HepG2 (cell line): ENCODE measurements around the gene TUT4. TPM values are rescaled to one million over a fixed set of nuclear protein-coding genes. Genes with fewer than 3 reads are reported as not detected.

Source experiments
- ATAC-seq: fragments of 200-7000 bp; cut with Tn5 transposase; 3 replicates; pipeline ENCODE4 v1.9.1; 2020; ENCODE audit warnings: mild to moderate bottlenecking, moderate library complexity
- BruUV-seq: library from RNA; stranded (reverse); fragments of 400-500 nt; replicated peaks from 2 replicates; lab custom pipeline; 2021; lab: Mats Ljungman, UMichigan
- CTCF ChIA-PET: fragments of 300-600 bp; formaldehyde crosslinking; extraction: SDS; loops from one replicate; lab custom pipeline; 2021; ENCODE audit warnings: low total read pairs, inconsistent platforms, low intra/inter-chr PET ratio; lab: Yijun Ruan, JAX
- POLR2A ChIA-PET: fragments of 350-600 bp; sonication (Branson Sonifier 250); formaldehyde crosslinking; loops from one replicate; lab custom pipeline; 2020; ENCODE audit warnings: antibody characterized with exemption, inconsistent platforms; lab: Yijun Ruan, JAX
- DNase-seq: peaks from one replicate; pipeline ENCODE4 v3.0.0-alpha.2; 2015; ENCODE audit warnings: low spot score
- FAIRE-seq: peaks from 3 replicates; lab custom pipeline; 2011; peaks lifted over from hg19 to GRCh38; lab: Jason Lieb, UNC
- H2AFZ ChIP-seq: one replicate; pipeline ENCODE4 v1.6.1; 2011; ENCODE audit warnings: low read length, inconsistent platforms
- H3K27ac ChIP-seq: fragments of 300-600 bp; 3 replicates; pipeline ENCODE4 v1.8.0; 2011; ENCODE audit warnings: mixed run types, mild to moderate bottlenecking, mixed read lengths, low read length, inconsistent platforms; ENCODE audit not compliant: insufficient read depth; ENCODE audit errors: extremely low read length
- H3K27me3 ChIP-seq, 2 experiments: fragments of 200-600 bp in 1 of 2; 2 replicates in 1 of 2; 3 replicates in 1 of 2; pipeline versions ENCODE4 v1.6.0 to v1.8.0; 2011; ENCODE audit warnings: low read length in 2 of 2, mild to moderate bottlenecking in 2 of 2, moderate library complexity in 2 of 2, inconsistent platforms in 1 of 2; ENCODE audit not compliant: insufficient read depth in 2 of 2, control insufficient read depth in 1 of 2
- H3K36me3 ChIP-seq, 2 experiments: fragments of 200-600 bp in 1 of 2; replicated peaks in 1 of 2; 2 replicates in 1 of 2; 3 replicates in 1 of 2; pipeline versions ENCODE4 v1.5.1 to v1.8.0; 2011; ENCODE audit warnings: low read length in 2 of 2, inconsistent platforms in 1 of 2; ENCODE audit not compliant: insufficient read depth in 2 of 2, control insufficient read depth in 1 of 2
- H3K4me1 ChIP-seq: 2 replicates; pipeline ENCODE4 v1.5.1; 2012; ENCODE audit warnings: low read length, inconsistent platforms; ENCODE audit not compliant: insufficient read depth
- H3K4me2 ChIP-seq: 2 replicates; pipeline ENCODE4 v1.6.0; 2011; ENCODE audit warnings: low read depth, low read length, inconsistent platforms
- H3K4me3 ChIP-seq, 3 experiments: fragments of 200-600 bp in 1 of 3; sonication (generic), shearing (Covaris generic) in 1 of 3; replicated peaks in 1 of 3; 2 replicates each; pipeline ENCODE4 v1.5.1; 2011 to 2016; ENCODE audit warnings: low read length in 3 of 3, inconsistent platforms in 2 of 3, low read depth in 2 of 3, mild to moderate bottlenecking in 2 of 3, control low read depth in 1 of 3, mixed read lengths in 1 of 3; ENCODE audit not compliant: insufficient read depth in 1 of 3
- H3K79me2 ChIP-seq: one replicate; pipeline ENCODE4 v1.6.1; 2011; ENCODE audit warnings: low read length, inconsistent platforms; ENCODE audit not compliant: insufficient read depth
- H3K9ac ChIP-seq: 2 replicates; pipeline ENCODE4 v1.6.0; 2011; ENCODE audit warnings: mild to moderate bottlenecking, low read depth, low read length, inconsistent platforms; ENCODE audit not compliant: insufficient read depth
- H3K9me3 ChIP-seq: 2 replicates; pipeline ENCODE4 v1.5.1; 2012; ENCODE audit warnings: mild to moderate bottlenecking, low read length
- H4K20me1 ChIP-seq: 2 replicates; pipeline ENCODE4 v1.6.0; 2011; ENCODE audit warnings: inconsistent platforms, mild to moderate bottlenecking, low read length, moderate library complexity; ENCODE audit not compliant: insufficient read depth
- ATF5 ChIP-seq: sonication (generic); formaldehyde crosslinking; IDR thresholded peaks from 2 replicates; pipeline ENCODE4 v1.4.0; 2020; ENCODE audit warnings: mild to moderate bottlenecking, low read depth, missing genetic modification reagents
- ATM ChIP-seq: fragments of 450-650 bp; IDR thresholded peaks from 2 replicates; pipeline ENCODE4 v1.7.1; 2017; ENCODE audit warnings: mild to moderate bottlenecking, borderline replicate concordance
- DMTF1 ChIP-seq: sonication (generic); formaldehyde crosslinking; IDR thresholded peaks from 2 replicates; pipeline ENCODE4 v1.4.0; 2020; ENCODE audit warnings: mild to moderate bottlenecking, missing genetic modification reagents
- GATAD2A ChIP-seq: IDR thresholded peaks from 2 replicates; pipeline ENCODE4 v1.6.1; 2016
- KDM5B ChIP-seq: sonication (generic); formaldehyde crosslinking; IDR thresholded peaks from 2 replicates; pipeline ENCODE4 v1.4.0; 2020; ENCODE audit warnings: missing genetic modification reagents, mild to moderate bottlenecking, borderline replicate concordance
- SRSF1 ChIP-seq: fragments of 200-400 bp; formaldehyde crosslinking; optimal IDR thresholded peaks from 2 replicates; pipeline ENCODE3; 2017; ENCODE audit warnings: mild to moderate bottlenecking, low read depth, low read length, moderate library complexity
- TRAFD1 ChIP-seq: sonication (generic); formaldehyde crosslinking; IDR thresholded peaks from 2 replicates; pipeline ENCODE4 v1.5.1; 2020; ENCODE audit warnings: missing genetic modification reagents, mild to moderate bottlenecking, borderline replicate concordance
- ZNF280D ChIP-seq: sonication (generic); formaldehyde crosslinking; IDR thresholded peaks from 2 replicates; pipeline ENCODE4 v1.5.1; 2020; ENCODE audit warnings: mild to moderate bottlenecking, missing genetic modification reagents
- ZNF552 ChIP-seq: sonication (generic); formaldehyde crosslinking; IDR thresholded peaks from 2 replicates; pipeline ENCODE4 v1.9.0; 2022; ENCODE audit warnings: missing genetic modification reagents, mild to moderate bottlenecking, borderline replicate concordance
- ZNF564 ChIP-seq: sonication (generic); formaldehyde crosslinking; IDR thresholded peaks from 2 replicates; pipeline ENCODE4 v1.8.1; 2023; ENCODE audit warnings: mild to moderate bottlenecking, missing genetic modification reagents
- ZNF598 ChIP-seq: sonication (generic); formaldehyde crosslinking; IDR thresholded peaks from 2 replicates; pipeline ENCODE4 v1.5.1; 2020; ENCODE audit warnings: mild to moderate bottlenecking, missing genetic modification reagents, borderline replicate concordance
- WGBS: methylation state at CpG from one replicate; pipeline ENCODE4 v1.1.6; 2017; ENCODE audit warnings: low lambda C conversion rate; 5-methylcytosine and 5-hydroxymethylcytosine counted together
- in situ Hi-C: cut with HindIII; loops from 2 replicates; pipeline ENCODE4 v1.10.0; 2017; ENCODE audit warnings: low pct_unique_long_range_greater_than_20kb; ENCODE audit not compliant: extremely low pct_ligation_motif_present
- intact Hi-C: fragments of 100-400 bp; cut with micrococcal nuclease; formaldehyde crosslinking; loops from one replicate; pipeline ENCODE4 v1.10.0; 2022; ENCODE audit not compliant: unreplicated experiment
- polyA plus RNA-seq, 8 experiments: library from polyadenylated mRNA; depleted of rRNA in 3 of 8; stranded (reverse) in 7 of 8; unstranded in 1 of 8; fragments of >200 nt; fragmentation: Illumina TruSeq in 4 of 8; extraction: Trizol in 4 of 8; gene quantifications; 2 replicates each; pipeline versions ENCODE4 v1.2.1 to v1.2.3, GENCODE V29; 2011 to 2016; ENCODE audit warnings: low read depth in 4 of 8, missing spikeins in 1 of 8, mixed read lengths in 1 of 8; ENCODE audit not compliant: insufficient read depth in 1 of 8
- total RNA-seq, 5 experiments: library from RNA; depleted of rRNA; stranded (reverse); fragments of >200 nt; fragmentation: Illumina TruSeq; extraction: Trizol; gene quantifications; 2 replicates each; pipeline ENCODE4 v1.2.3, GENCODE V29; 2016; ENCODE audit warnings: low read depth in 1 of 5

Gene TUT4
- total and polyA plus RNA-seq, 2 of the 13 experiments (the other 11 are each of a cell fraction or from before 2014, with no cell fraction given): 44.7 to 53.5 TPM

- Histone ChIP-seq H3K36me3 (no peaks in the 10 kb centered on the region), H3K9me3 (no peaks in the 10 kb centered on the region), H3K4me1 (peaks cover 25% of the 10 kb centered on the region), H2AFZ (no peak overlapping the region), H3K27ac (no peak overlapping the region), H3K4me2 (no peak overlapping the region), H4K20me1 (no peaks in the 10 kb centered on the region), H3K9ac (no peak overlapping the region), H3K79me2 (no peaks in the 10 kb centered on the region), H3K27me3 (no peaks in the 10 kb centered on the region), H3K4me3 (no peak overlapping the region)
- WGBS: 50% methylated on average over 7 of the region's 7 CpGs
- ATAC-seq: no peak
- no TSS peak for BruUV-seq
- in situ Hi-C loops (no loop called here), intact Hi-C loops (no loop called here)
- ChIA-PET CTCF (no interaction called here), POLR2A (no interaction called here)
- FAIRE-seq: no peak
- TF ChIP-seq ZNF564 (CRISPR knock-in tag) (no peak), KDM5B (CRISPR knock-in tag) (no peak), TRAFD1 (CRISPR knock-in tag) (no peak), ATM (no peak), GATAD2A (CRISPR knock-in tag) (no peak)
- DNase-seq: no peak
These were observed 45.8 kb upstream of the TUT4 start for GRCh38 chr1:52598729-52599128.

- Histone ChIP-seq H3K36me3 (no peaks in the 10 kb centered on the region), H3K4me2 (no peak overlapping the region), H3K27ac (no peak overlapping the region), H3K4me3 (no peak overlapping the region), H3K9ac (no peak overlapping the region), H3K27me3 (no peaks in the 10 kb centered on the region), H3K9me3 (no peaks in the 10 kb centered on the region), H3K4me1 (peaks cover 17% of the 10 kb centered on the region), H2AFZ (no peak overlapping the region), H3K79me2 (no peaks in the 10 kb centered on the region), H4K20me1 (no peaks in the 10 kb centered on the region)
- ATAC-seq (no peak), DNase-seq (no peak), FAIRE-seq (no peak)
- ChIA-PET POLR2A (no interaction called here), CTCF (no interaction called here)
- no TSS peak for BruUV-seq
- WGBS: 3% methylated on average over 2 of the region's 2 CpGs
- intact Hi-C loops: no loop called here
- in situ Hi-C loops: no loop called here
- TF ChIP-seq DMTF1 (CRISPR knock-in tag): no peak
- no peak for TF ChIP-seq ZNF598 (CRISPR knock-in tag)
- no peak for TF ChIP-seq ZNF552 (CRISPR knock-in tag)
- no peak for TF ChIP-seq SRSF1
- no peak for TF ChIP-seq ATF5 (CRISPR knock-in tag)
- no peak for TF ChIP-seq ATM
- TF ChIP-seq ZNF280D (CRISPR knock-in tag): no peak
These were observed 45.0 kb upstream of the TUT4 start for GRCh38 chr1:52597912-52598311.
